ENCODE results near the gene PYGB. TPM values are rescaled to one million over a fixed set of nuclear protein-coding genes. Genes with fewer than 3 reads are reported as not detected.

Gene PYGB
- total RNA-seq, 1 donor from 2014 or later, result 155 TPM

DNA sequence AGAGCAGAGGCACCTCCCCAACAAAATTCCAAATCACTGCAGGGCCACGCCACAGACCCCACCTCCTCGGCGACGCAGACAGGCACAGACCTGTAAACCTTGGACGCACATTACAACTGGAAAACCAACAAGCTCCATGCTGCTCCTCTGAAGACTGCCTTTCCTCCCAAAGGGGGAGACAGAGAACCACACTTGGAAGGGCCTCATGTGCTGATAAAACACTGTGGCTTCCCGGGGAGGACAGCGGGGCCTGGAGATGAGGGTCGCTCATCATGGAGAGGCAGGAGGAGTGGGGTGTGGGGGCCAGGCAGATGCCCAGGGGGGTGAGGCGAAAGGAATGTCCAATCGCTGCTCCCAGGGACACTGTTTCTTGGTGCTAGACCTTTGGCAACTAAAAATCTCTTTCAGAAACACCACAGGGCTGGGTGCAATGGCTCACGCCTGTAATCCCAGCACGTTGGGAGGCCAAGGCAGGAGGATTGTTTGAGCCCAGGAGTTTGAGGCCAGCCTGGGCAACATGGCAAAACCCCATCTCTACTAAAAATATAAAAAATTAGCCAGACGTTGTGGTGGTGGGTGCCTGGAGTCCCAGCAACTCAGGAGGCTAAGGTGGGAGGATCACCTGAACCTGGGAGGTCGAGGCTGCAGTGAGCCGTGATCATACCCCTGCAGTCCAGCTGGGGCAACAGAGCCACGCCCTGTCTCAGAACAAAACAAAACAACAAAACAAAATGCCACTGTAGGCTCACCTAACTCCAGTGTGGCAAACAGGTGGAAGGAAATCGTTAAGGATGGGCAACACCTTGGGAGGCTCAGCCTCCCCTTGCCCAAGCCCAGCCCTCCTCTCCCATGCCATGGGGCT, 88.9 kb downstream of the PYGB start:
- peak; percentile 41 for DNase-seq (ENCODE audit: low read depth)

DNA sequence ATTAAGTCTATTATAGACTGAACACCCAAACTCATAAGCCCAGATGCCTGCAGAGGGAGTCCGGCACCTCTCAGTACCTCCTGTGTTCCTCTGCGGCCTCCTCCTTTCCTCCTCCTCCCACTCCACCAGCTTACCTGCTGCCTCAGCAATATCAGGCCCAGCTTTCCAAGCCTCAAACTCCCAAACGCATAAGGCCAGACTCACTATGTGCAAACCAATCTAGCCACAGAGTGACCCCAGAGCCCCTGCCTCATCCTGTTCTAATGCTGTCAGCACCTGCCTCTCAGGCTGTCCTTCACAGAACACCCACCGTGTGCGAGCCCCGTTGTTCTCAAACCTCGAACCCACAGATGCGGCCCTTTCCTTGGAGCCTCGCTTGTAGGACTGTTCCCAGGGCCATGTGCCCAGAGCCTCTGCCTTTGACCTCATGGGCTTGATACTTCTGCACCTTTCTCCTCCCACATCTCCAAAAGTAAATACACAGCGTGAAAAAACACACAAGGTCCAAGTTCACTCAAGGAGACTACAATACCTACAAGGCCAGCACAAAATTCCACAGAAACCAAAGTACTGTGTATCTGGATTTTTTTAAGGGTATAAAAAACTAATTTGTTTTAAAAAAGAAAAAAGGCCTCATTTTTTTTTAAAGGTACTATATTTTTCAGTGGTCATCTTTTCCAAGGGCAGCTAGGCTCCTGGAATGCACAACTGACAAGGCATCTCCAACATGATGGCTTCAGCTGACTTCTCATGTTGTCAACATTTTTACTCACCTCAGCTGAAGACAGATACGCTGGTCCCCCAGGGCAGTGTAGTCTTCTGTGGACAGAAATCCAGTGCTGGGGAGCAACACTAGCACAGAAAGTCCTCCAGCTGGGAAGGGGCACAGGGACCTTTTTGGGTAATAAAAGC, 90.5 kb downstream of the PYGB start:
- no peak for DNase-seq (ENCODE audit: low read depth)

DNA sequence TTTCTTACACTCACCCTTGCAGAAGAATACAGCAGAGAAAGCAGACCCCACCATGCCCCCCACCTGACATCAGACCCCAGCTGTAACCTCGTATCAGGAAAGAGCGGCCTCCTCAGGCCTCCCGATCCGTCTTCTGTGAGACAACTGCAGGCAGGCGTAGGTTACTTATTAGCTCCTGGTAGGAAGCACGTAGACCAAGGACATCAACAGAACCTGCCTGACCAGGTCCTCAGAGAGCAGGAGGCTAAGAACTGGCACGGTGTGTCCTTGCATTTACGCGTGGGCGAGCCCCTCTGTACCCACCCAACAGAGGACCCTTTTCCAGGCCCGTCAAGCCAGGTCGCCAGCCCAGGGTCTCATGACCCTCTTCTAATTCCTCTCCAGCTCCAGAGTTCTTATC, 91.7 kb downstream of the PYGB start:
- DNase-seq (ENCODE audit: low read depth), result peak; percentile 67

DNA sequence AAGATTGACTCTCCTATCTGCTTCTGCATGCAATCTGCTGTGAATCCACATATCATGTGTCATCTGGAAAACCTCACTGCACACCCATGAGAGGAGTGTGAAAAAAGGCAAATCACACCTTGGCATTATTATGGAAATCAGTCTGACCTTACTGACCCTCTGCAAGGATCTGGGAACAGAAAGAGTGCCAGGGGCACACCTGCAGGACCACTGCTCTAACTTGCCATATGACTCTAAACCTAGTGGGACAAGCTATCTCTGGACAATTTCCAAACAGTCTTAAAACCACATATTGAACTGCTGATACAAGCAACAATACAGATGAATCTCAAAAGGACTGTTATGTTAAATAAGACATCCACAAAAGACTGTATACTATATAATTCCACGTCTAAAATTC, 92.5 kb downstream of the PYGB start:
- DNase-seq (ENCODE audit: low read depth), result no peak

DNA sequence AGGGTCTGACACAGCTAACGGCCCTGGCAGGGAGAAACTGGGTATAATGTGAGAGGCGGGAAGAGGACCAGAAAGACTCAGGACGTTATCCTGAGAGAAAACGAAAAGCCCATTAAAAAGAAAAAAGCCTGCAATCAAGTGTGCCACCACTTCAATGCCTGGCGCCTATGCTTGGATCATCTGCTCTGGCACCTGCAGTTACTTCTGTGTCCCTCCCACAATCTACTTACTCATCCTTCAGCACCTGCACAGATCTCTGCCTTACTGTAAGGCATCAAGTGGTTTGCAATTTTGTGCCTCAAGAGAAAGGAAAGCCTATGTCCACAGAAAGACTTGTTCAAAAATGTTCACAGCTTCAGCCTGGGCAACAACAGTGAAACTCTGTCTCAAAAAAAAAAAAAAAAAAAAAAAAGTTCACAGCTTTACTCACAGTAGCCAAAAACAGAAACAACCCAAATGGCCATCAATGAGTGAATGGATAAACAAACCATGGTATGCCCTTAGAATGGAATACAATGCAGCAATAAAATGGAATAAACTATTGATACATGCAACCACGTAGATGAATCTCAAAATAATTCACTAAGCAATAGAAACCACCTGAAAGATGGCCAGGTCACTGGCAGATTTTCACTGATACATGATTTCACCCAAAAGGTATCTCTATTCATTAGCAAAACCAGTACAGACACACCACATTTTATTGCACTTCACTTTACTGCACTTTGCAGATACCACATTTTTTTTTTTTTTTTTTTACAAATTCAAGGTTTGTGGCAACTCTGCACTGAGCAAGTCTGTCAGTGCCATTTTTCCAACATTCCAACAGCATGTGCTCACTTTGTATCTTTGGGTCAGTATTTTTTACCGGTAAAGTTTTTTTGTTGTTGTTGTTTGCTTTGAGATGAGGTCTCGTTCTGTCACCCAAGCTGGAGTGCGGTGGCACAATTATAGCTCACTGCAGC, 94.1 kb downstream of the PYGB start:
- DNase-seq (ENCODE audit: low read depth), result peak; percentile 69

DNA sequence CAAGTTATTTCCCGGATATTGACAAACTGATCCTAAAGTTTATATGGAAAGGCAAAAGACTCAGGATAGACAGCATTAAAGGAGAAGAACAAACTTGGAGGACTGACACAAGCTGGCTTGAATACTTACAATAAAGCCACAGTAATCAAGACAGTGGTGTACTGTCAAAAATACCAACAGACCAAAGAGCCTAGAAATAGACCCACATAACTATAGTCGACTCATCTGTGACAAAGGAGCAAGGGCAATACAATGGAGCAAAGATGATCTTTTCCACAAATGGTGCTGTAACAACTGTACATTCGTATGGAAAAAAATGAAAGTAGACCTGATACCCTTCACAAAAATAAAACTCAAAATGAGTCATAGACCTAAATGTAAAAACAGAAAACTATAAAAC, 96.7 kb downstream of the PYGB start:
- peak; percentile 36 for DNase-seq (ENCODE audit: low read depth)

DNA sequence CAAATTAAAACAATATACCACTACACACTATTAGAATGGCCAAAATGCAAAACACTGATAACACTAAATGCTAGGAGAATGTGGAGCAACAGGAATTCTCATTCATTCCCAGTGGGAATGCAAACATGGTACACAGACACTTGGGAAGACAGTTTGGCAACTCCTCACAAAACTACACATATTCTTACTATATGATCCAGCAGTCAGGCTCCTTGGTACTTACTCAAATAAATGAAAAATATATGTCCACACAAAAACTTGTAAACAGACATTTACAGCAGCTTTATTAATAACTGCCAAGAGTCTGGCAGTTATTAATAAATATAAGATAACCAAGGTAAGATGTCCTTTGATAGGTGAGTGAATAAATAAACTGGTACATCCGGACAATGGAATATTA, 97.8 kb downstream of the PYGB start:
- DNase-seq (ENCODE audit: low read depth), result no peak

DNA sequence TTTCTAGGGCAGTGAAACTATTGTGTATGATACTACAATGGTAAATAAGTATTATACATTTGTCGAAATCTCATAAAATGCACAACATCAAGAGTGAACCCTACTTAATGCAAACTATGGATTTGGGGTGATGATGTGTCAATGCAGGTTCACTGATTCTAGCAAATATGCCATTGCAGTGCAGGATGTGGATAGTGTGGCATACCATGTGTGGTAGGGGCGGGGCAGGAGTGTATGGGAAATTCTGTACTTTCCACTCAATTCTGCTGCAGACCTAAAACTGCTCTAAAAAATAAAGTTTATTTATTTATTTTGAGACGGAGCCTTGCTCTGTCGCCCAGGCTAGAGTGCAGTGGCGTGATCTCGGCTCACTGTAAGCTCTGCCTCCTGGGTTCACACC, 98.5 kb downstream of the PYGB start:
- no peak for DNase-seq (ENCODE audit: low read depth)

Other genes with a start within 250 kb of the PYGB start
- gene ACSS1, start 189.9 kb upstream of the PYGB start, total RNA-seq, result 1.2 and 11.8 TPM in 2 replicates
- not detected in 2 replicates for gene VSX1, start 165.9 kb upstream of the PYGB start, total RNA-seq
- gene ENTPD6, start 52.4 kb upstream of the PYGB start, total RNA-seq, result 62.1 and 86.3 TPM in 2 replicates
- gene ABHD12, start 142.8 kb downstream of the PYGB start, total RNA-seq, result 35.9 and 68.7 TPM in 2 replicates
- 6.1 and 25.4 TPM in 2 replicates for gene GINS1, start 159.6 kb downstream of the PYGB start, total RNA-seq